OCI-LY3 (cell line): ENCODE results near the gene SLC25A44.

ENCODE experiments used
- CTCF ChIP-seq: fragments of 200-600, 300-600 bp; sonication (generic); IDR thresholded peaks from 2 replicates; pipeline ENCODE4 v1.5.1; 2014; ENCODE audit warnings: antibody characterized with exemption, low read length, low read depth
- EZH2phosphoT487 ChIP-seq: fragments of 200-600 bp; shearing (Covaris generic); IDR thresholded peaks from 2 replicates; pipeline ENCODE4 v1.6.1; 2018; ENCODE audit warnings: antibody characterized with exemption, mixed run types, low read depth

GRCh38 chr1:156211243-156211642 lies 17.3 kb downstream of the SLC25A44 start:
- no peak for TF ChIP-seq CTCF
- no peak for TF ChIP-seq EZH2phosphoT487
